Upper lobe of left lung (tissue), 4 donors: ENCODE results near the gene NIT1.

Experiments used
- CTCF ChIP-seq, 6 experiments: fragments of 450-650 bp in 4 of 6; fragments of 200-600 bp in 2 of 6; sonication (generic) in 2 of 6; IDR thresholded peaks; one replicate each; pipeline ENCODE4 v1.5.1; 2016 to 2019; ENCODE audit warnings: antibody characterized with exemption in 6 of 6
- POLR2A ChIP-seq, 4 donors: fragments of 450-650 bp; IDR thresholded peaks; one replicate each; pipeline ENCODE4 v1.5.1; 2016 to 2017; ENCODE audit warnings: antibody characterized with exemption in 4 of 4, mild to moderate bottlenecking in 2 of 4

GRCh38 chr1:161160671-161161145 lies 42.8 kb downstream of the NIT1 start:
- TF ChIP-seq POLR2A (IDR thresholded peaks at IDR 0.05) (no peak), CTCF (IDR thresholded peaks at IDR 0.05) (no peak)
